ENCODE measurements around the gene CAPN3. TPM values are rescaled to one million over a fixed set of nuclear protein-coding genes. Genes with fewer than 3 reads are reported as not detected.

CAPN3 gene
- total RNA-seq, 3 donors from 2014 or later = 11.6 to 21.5 (median 16.1) TPM

DNA sequence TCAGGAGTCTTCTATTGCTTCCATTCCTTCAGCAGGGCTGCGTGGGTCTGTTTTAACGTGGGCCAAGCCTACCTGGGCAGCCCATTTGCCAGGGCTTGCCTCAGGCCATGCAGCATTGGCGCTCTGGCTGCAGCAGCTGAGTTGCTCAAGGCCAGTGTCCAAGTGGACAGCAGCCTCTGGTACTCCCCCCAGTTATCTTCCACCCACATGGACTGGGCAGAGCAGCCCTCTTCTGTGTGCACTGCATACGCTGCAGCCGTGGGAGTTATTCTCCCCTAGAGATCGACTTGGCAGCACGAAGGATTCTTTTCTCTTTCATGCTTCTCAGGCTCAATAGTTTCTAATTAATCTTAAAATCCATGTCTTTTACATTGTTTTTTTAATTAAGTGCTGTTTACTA lies 6.9 kb upstream of the CAPN3 start:
- no peak for ATAC-seq
- Histone ChIP-seq H3K9me3 (no peaks in the 10 kb centered on the region), H3K36me3 (ENCODE audit: low read depth) (no peaks in the 10 kb centered on the region), H3K4me1 (ENCODE audit: low read depth) (no peaks in the 10 kb centered on the region), H3K4me3 (no peak overlapping the region)
- intact Hi-C loops (cut with DNase I, micrococcal nuclease) = no loop called here
- TF ChIP-seq, protein P1, sequence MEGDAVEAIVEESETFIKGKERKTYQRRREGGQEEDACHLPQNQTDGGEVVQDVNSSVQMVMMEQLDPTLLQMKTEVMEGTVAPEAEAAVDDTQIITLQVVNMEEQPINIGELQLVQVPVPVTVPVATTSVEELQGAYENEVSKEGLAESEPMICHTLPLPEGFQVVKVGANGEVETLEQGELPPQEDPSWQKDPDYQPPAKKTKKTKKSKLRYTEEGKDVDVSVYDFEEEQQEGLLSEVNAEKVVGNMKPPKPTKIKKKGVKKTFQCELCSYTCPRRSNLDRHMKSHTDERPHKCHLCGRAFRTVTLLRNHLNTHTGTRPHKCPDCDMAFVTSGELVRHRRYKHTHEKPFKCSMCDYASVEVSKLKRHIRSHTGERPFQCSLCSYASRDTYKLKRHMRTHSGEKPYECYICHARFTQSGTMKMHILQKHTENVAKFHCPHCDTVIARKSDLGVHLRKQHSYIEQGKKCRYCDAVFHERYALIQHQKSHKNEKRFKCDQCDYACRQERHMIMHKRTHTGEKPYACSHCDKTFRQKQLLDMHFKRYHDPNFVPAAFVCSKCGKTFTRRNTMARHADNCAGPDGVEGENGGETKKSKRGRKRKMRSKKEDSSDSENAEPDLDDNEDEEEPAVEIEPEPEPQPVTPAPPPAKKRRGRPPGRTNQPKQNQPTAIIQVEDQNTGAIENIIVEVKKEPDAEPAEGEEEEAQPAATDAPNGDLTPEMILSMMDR (IDR thresholded peaks at IDR 0.05) = no peak
- no peak for DNase-seq

DNA sequence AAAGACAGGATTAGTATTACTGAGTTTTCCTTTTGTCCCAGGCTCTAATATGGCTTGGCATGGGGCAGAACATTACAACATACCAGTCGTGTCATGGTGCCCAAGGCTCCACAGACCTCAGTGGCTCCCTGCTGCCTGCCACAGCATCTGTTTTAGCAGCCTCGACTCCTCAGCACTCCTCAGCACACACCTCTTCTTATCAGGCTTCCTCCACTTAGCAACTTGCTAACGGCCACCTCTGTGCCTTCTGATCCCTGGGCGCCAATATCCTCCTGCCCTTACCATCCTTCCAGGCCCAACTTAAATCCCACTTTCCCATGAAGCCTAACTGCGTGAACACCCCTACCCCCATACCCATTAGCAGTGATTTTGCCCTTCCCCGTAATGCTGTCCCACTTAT lies 6.2 kb upstream of the CAPN3 start:
- TF ChIP-seq, protein P1 (IDR thresholded peaks at IDR 0.05) = no peak
- Histone ChIP-seq H3K4me1 (ENCODE audit: low read depth) (no peaks in the 10 kb centered on the region), H3K9me3 (no peaks in the 10 kb centered on the region), H3K4me3 (no peak overlapping the region), H3K36me3 (ENCODE audit: low read depth) (no peaks in the 10 kb centered on the region)
- ATAC-seq = no peak
- DNase-seq = no peak
- intact Hi-C loops (cut with DNase I, micrococcal nuclease) = no loop called here

DNA sequence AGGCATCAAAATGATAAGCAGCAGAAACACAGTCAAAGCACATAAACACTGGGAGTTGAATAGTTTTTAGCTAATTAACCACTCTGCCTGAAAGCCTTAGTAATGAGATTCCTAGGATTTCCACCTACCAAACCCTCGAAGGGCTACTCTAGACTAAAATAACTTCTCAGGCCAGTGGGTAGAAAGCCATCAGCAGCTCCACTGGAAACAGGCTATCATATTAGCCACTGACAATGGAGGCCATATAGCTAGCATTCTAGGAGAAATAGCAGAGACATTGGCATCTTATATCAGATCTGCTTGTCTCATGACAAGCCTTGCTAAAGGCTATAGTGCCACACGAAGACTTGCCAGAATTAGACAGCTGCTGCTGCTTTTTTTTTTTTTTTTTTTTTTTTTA lies 4.5 kb upstream of the CAPN3 start:
- H3K4me3 ChIP-seq = no peak overlapping the region
- H3K9me3 ChIP-seq = no peaks in the 10 kb centered on the region
- ATAC-seq (no peak), DNase-seq (no peak)
- H3K4me1 ChIP-seq (ENCODE audit: low read depth) = no peaks in the 10 kb centered on the region
- TF ChIP-seq, protein P1 (IDR thresholded peaks at IDR 0.05) = no peak
- no peaks in the 10 kb centered on the region for H3K36me3 ChIP-seq (ENCODE audit: low read depth)
- intact Hi-C loops (cut with DNase I, micrococcal nuclease) = no loop called here

DNA sequence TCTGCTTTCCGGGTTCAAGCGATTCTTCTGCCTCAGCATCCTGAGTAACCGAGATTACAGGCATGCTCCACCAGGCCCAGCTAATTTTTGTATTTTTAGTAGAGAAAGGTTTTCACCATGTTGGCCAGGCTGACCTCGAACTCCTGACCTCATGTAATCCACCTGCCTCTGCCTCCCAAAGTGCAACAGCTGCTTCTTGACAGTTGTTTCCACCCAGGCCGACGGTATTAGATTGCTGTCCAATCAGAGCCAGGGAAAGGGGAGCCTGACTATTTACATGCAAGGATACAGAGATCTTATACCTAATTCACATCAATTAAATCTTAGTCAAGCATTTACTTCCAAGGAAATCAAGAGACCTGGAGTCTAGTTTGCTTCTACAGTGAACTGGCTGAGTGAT lies 4.0 kb upstream of the CAPN3 start:
- Histone ChIP-seq H3K4me3 (no peak overlapping the region), H3K36me3 (ENCODE audit: low read depth) (no peaks in the 10 kb centered on the region), H3K9me3 (no peaks in the 10 kb centered on the region), H3K4me1 (ENCODE audit: low read depth) (no peaks in the 10 kb centered on the region)
- DNase-seq (no peak), ATAC-seq (no peak)
- intact Hi-C loops (cut with DNase I, micrococcal nuclease) = no loop called here
- TF ChIP-seq, protein P1 (IDR thresholded peaks at IDR 0.05) = no peak

DNA sequence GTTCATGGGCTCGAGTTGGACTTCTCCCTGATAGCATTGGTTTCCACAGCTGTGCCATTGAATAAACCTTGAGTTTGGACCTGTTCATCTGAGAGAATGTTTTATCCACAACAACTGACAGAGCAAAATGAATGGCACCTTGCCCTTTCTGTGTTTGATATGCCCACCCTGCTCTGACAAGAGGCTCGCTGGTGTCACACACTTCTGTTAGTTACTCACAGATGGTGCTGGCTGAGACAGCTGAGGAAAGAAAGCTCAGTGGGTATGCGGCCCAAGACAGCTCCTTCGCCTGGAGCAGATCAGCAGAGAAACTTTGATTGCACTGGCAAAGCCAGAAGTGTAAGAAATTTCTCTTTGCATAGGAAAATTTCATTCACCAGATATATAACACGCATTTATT lies 2.5 kb upstream of the CAPN3 start:
- no peaks in the 10 kb centered on the region for H3K9me3 ChIP-seq
- intact Hi-C loops (cut with DNase I, micrococcal nuclease) = no loop called here
- ATAC-seq (no peak), DNase-seq (no peak)
- no peak overlapping the region for H3K4me3 ChIP-seq
- TF ChIP-seq, protein P1 (IDR thresholded peaks at IDR 0.05) = no peak
- H3K4me1 ChIP-seq (ENCODE audit: low read depth) = no peaks in the 10 kb centered on the region
- H3K36me3 ChIP-seq (ENCODE audit: low read depth) = no peaks in the 10 kb centered on the region

DNA sequence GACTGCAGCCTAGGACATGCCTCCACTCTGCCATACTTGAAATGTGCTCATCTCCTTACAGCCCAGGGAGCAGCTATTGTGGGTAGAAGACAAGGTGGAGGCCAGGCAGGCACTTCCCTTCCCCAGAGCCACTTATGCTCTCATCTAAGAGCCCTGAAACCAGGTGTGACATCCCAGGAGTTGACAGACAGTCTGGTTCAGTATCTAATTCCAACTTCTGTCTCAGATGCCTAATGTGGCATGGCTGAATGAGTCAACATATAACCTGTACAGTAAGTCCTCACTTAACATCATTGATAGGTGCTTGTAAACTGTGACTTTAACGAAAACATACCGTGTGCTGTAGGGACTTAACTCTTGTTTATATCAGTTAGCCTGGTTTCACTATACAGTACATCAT lies 1.2 kb upstream of the CAPN3 start:
- Histone ChIP-seq H3K4me3 (no peak overlapping the region), H3K9me3 (no peaks in the 10 kb centered on the region), H3K4me1 (ENCODE audit: low read depth) (no peaks in the 10 kb centered on the region), H3K36me3 (ENCODE audit: low read depth) (no peaks in the 10 kb centered on the region)
- ATAC-seq = no peak
- TF ChIP-seq, protein P1 (IDR thresholded peaks at IDR 0.05) = no peak
- no peak for DNase-seq
- intact Hi-C loops (cut with DNase I, micrococcal nuclease) = no loop called here

All from mucosa of descending colon (tissue), 3 donors.